Left lung (tissue), 10 donors: ENCODE measurements around the gene PDE4C. TPM values are rescaled to one million over a fixed set of nuclear protein-coding genes. Genes with fewer than 3 reads are reported as not detected.
A peak's percentile ranks its signal among the peaks of the same experiment; 100 is the strongest.

Experiments
- ATAC-seq: fragments of 200-7000 bp; cut with Tn5 transposase; one replicate; pipeline ENCODE4 v1.9.1; 2020; ENCODE audit warnings: moderate library complexity
- DNase-seq, 4 donors: peaks; one replicate each; pipeline ENCODE4 v3.0.0-alpha.2; 2013 to 2020
- H3K27ac ChIP-seq, 2 donors: fragments of 200-600 bp; sonication (generic) in 1 of 2; one replicate each; pipeline versions ENCODE4 v1.5.0 to v1.8.0; 2020 to 2021
- H3K27me3 ChIP-seq, 2 donors: fragments of 200-600 bp; sonication (generic) in 1 of 2; one replicate each; pipeline versions ENCODE4 v1.5.0 to v1.8.0; 2020 to 2021
- H3K36me3 ChIP-seq, 2 donors: fragments of 200-600 bp; sonication (generic) in 1 of 2; one replicate each; pipeline versions ENCODE4 v1.5.0 to v1.8.0; 2020 to 2021
- H3K4me1 ChIP-seq, 2 donors: fragments of 200-600 bp; one replicate each; pipeline ENCODE4 v1.8.0; 2021
- H3K4me3 ChIP-seq, 2 donors: fragments of 200-600 bp; sonication (generic) in 1 of 2; one replicate each; pipeline versions ENCODE4 v1.5.0 to v1.8.0; 2020 to 2021; ENCODE audit warnings: mild to moderate bottlenecking in 1 of 2
- H3K9me3 ChIP-seq, 2 donors: fragments of 200-600 bp; sonication (generic) in 1 of 2; one replicate each; pipeline versions ENCODE4 v1.5.0 to v1.8.0; 2020 to 2021
- intact Hi-C, 2 donors: fragments of 100-400 bp; cut with DNase I; formaldehyde crosslinking; loops; one replicate each; pipeline versions ENCODE4 v1.11.2 to v1.14.2; 2022
- polyA plus RNA-seq, 6 donors: library from polyadenylated mRNA; unstranded; fragments of 120-200 nt; gene quantifications; one replicate each; pipeline ENCODE4 v1.2.1, GENCODE V29; 2013; ENCODE audit not compliant: insufficient read length in 6 of 6
- total RNA-seq, 2 donors: library from RNA; stranded (reverse); fragmentation: NEBNext Ultra II Directional; extraction: Animal tissue kit (Norgen Biotek cat#: 25700); gene quantifications; one replicate each; pipeline ENCODE4 v1.2.1, GENCODE V29; 2021
- TF ChIP-seq, protein P1 (sequence below), 2 donors: fragments of 200-600 bp; sonication (generic) in 1 of 2; IDR thresholded peaks; one replicate each; pipeline versions ENCODE4 v1.5.0 to v1.8.0; 2021; ENCODE audit warnings: antibody characterized with exemption in 2 of 2
- donor health status: DM: no; HTN: yes; CAD: no.
- donor health status: DM: no; HTN: no; CAD: no.

PDE4C gene
- total and polyA plus RNA-seq, 8 donors, result 1.3 to 11.3 (median 2.0) TPM

GRCh38 chr19:18203863-18204393 is 22.3 kb downstream of the PDE4C start, which contains the start of gene RAB3A:
RAB3A (minus strand) TSS chr19:18204042; CDS start chr19:18202740, 1,302 bp downstream.
- DNase-seq, result peak; percentile 100
- Histone ChIP-seq H3K27ac (peak within 1 kb of the TSS; percentile 90 to 98), H3K9me3 (no peaks in the 10 kb centered on the region), H3K4me1 (peaks cover 9 to 34% of the 10 kb centered on the region in 2 donors), H3K27me3 (peaks cover 0 to 20% of the 10 kb centered on the region in 2 donors), H3K36me3 (peaks cover 0 to 16% of the 10 kb centered on the region in 2 donors), H3K4me3 (peak within 1 kb of the TSS; percentile 56 to 66)
- TF ChIP-seq, protein P1, sequence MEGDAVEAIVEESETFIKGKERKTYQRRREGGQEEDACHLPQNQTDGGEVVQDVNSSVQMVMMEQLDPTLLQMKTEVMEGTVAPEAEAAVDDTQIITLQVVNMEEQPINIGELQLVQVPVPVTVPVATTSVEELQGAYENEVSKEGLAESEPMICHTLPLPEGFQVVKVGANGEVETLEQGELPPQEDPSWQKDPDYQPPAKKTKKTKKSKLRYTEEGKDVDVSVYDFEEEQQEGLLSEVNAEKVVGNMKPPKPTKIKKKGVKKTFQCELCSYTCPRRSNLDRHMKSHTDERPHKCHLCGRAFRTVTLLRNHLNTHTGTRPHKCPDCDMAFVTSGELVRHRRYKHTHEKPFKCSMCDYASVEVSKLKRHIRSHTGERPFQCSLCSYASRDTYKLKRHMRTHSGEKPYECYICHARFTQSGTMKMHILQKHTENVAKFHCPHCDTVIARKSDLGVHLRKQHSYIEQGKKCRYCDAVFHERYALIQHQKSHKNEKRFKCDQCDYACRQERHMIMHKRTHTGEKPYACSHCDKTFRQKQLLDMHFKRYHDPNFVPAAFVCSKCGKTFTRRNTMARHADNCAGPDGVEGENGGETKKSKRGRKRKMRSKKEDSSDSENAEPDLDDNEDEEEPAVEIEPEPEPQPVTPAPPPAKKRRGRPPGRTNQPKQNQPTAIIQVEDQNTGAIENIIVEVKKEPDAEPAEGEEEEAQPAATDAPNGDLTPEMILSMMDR (IDR thresholded peaks at IDR 0.05), result no peak
- intact Hi-C loops, result loop anchor here in 1 of 2 donors (10.0 kb wide), 1 partner anchor 51 kb away; a partner anchor contains a TSS
- peak; percentile 94 for ATAC-seq

GRCh38 chr19:18203408-18203862 is 22.8 kb downstream of the PDE4C start:
- TF ChIP-seq, protein P1 (IDR thresholded peaks at IDR 0.05), result no peak
- intact Hi-C loops, result loop anchor here in 1 of 2 donors (10.0 kb wide), 1 partner anchor 51 kb away; a partner anchor contains a TSS
- H3K27ac ChIP-seq, result no peak overlapping the region
- peak overlapping the region; percentile 56 to 66 for H3K4me3 ChIP-seq
- H3K36me3 ChIP-seq, result peaks cover 0 to 19% of the 10 kb centered on the region in 2 donors
- peaks cover 0 to 16% of the 10 kb centered on the region in 2 donors for H3K27me3 ChIP-seq
- H3K4me1 ChIP-seq, result peaks cover 9 to 34% of the 10 kb centered on the region in 2 donors
- peak; percentile 1 for ATAC-seq
- H3K9me3 ChIP-seq, result no peaks in the 10 kb centered on the region
- DNase-seq, result peak in 2 of 4 donors; percentile 59 to 85

DNA sequence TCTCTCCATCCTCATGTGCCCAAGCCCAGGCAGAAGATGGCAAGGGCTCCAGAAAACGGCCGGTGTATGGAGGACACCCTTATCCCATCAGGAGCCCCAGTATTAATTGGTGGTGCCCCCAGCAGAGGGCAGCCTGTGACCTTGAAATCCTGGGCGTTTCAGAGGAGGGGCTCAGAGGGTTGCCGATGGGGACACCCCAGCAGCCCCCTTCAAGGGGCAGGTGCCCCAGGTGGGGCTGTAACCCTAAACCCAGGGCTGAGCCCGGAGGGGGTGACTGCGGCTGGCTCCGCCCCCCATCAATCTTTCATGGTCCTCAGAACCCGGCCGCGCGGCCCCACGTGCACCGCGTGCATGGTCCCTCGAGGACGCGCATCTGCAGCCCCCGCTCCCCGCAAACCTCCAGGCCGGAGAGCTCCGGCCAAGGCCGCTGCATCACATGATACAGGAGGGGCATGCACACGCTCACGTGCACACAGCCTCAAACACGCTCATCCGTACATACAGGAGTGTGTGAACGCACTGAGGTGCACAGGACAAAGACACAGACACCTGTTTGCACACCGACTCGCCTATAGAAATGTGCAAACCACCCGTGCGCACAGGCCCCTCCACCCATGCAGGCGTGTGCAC is 23.3 kb downstream of the PDE4C start:
- Histone ChIP-seq H3K27ac (no peak overlapping the region), H3K4me3 (peak overlapping the region; percentile 56 to 66), H3K4me1 (peaks cover 9 to 31% of the 10 kb centered on the region in 2 donors), H3K36me3 (peaks cover 0 to 24% of the 10 kb centered on the region in 2 donors), H3K27me3 (peaks cover 0 to 10% of the 10 kb centered on the region in 2 donors), H3K9me3 (no peaks in the 10 kb centered on the region)
- TF ChIP-seq, protein P1 (IDR thresholded peaks at IDR 0.05), result no peak
- DNase-seq, result peak in 2 of 4 donors; percentile 63 to 84
- intact Hi-C loops, result loop anchor here in 1 of 2 donors (10.0 kb wide), 1 partner anchor 52 kb away; a partner anchor contains a TSS
- ATAC-seq, result no peak

- H3K9me3 ChIP-seq, result no peaks in the 10 kb centered on the region
- H3K36me3 ChIP-seq, result peaks cover 0 to 26% of the 10 kb centered on the region in 2 donors
- intact Hi-C loops, result loop anchor here in 1 of 2 donors (10.0 kb wide), 1 partner anchor 52 kb away; a partner anchor contains a TSS
- peaks cover 0 to 9% of the 10 kb centered on the region in 2 donors for H3K27me3 ChIP-seq
- DNase-seq (no peak), ATAC-seq (no peak)
- H3K4me1 ChIP-seq, result peaks cover 9 to 29% of the 10 kb centered on the region in 2 donors
- H3K4me3 ChIP-seq, result no peak overlapping the region
- H3K27ac ChIP-seq, result no peak overlapping the region
- TF ChIP-seq, protein P1 (IDR thresholded peaks at IDR 0.05), result no peak
Observed at GRCh38 chr19:18202397-18202777, 23.9 kb downstream of the PDE4C start.

DNA sequence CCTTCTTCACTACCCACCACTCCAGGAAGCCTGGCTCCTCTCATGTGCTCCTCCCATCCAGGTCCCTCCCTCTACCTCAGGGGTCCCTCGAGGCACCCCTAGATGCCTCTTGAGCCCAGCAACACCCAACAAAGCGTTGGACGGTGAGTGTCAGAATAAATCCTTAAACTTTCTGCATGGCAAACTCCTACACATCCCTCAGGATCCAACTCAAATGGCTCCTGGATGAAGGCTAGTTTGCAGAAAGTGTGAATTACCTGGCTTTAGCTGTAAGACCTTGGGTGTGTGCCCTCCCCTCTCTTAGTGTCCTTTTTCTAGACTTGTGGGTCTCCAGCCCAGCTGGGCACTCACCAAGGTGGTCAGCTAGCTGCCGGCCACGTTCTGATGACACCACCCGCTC is 27.9 kb downstream of the PDE4C start:
- DNase-seq (no peak), ATAC-seq (no peak)
- Histone ChIP-seq H3K9me3 (no peaks in the 10 kb centered on the region), H3K36me3 (peaks cover 0 to 45% of the 10 kb centered on the region in 2 donors), H3K27ac (no peak overlapping the region), H3K4me1 (peaks cover 20 to 24% of the 10 kb centered on the region in 2 donors), H3K4me3 (no peak overlapping the region), H3K27me3 (peaks cover 0 to 8% of the 10 kb centered on the region in 2 donors)
- intact Hi-C loops, result no loop called here
- TF ChIP-seq, protein P1 (IDR thresholded peaks at IDR 0.05), result no peak
